Activated CD8-positive, alpha-beta memory T cell treated with anti-CD3 and anti-CD28 coated beads for 36 hours (primary cell): ENCODE measurements around the gene HECA. TPM values are rescaled to one million over a fixed set of nuclear protein-coding genes. Genes with fewer than 3 reads are reported as not detected.
"Not testable (repeated sequence)": the region's sequence is repeated elsewhere in the genome, so short reads cannot be mapped to it uniquely, and the experiment has no call there.

Source experiments
- CTCF ChIA-PET: fragments of 350-600 bp; sonication (Branson Sonifier 250); formaldehyde crosslinking; loops from one replicate; lab custom pipeline; 2021; ENCODE audit warnings: antibody characterized with exemption; lab: Charles Lee
- POLR2A ChIA-PET: fragments of 350-600 bp; sonication (Branson Sonifier 250); formaldehyde crosslinking; loops from one replicate; lab custom pipeline; 2021; ENCODE audit warnings: antibody characterized with exemption; lab: Charles Lee
- total RNA-seq, 2 experiments: library from RNA; stranded (reverse); gene quantifications; one replicate each; pipeline ENCODE4 v1.2.3, GENCODE V29; 2021

HECA gene
- total RNA-seq, 2 experiments from 2014 or later, result 59.2 to 60.4 TPM

- CTCF ChIA-PET, result interaction anchor here (1.0 to 1.4 kb wide), 2 partner anchors 34 to 36 kb away, joined by 3 read pairs; no protein-coding TSS in a partner anchor
- POLR2A ChIA-PET, result interaction anchor here (0.8 to 1.0 kb wide), 2 partner anchors 21 to 27 kb away, joined by 3 to 12 read pairs; no protein-coding TSS in a partner anchor
Measured at GRCh38 chr6:139173172-139173571, 38.3 kb downstream of the HECA start.

- CTCF ChIA-PET, result interaction anchor here (0.6 to 1.4 kb wide), 3 partner anchors 34 to 147 kb away, joined by 3 read pairs; no protein-coding TSS in a partner anchor
Measured at GRCh38 chr6:139173822-139174221, 38.9 kb downstream of the HECA start.

GRCh38 chr6:139174961-139175360, 40.1 kb downstream of the HECA start:
- POLR2A ChIA-PET, result no interaction called here
- CTCF ChIA-PET, result interaction anchor here (0.6 kb wide), 1 partner anchor 30 kb away, joined by 3 read pairs; no protein-coding TSS in a partner anchor

More at GRCh38 chr6:139173822-139174221, 38.9 kb downstream of the HECA start:
- POLR2A ChIA-PET, result interaction anchor here (1.0 kb wide), 1 partner anchor 21 kb away, joined by 12 read pairs; no protein-coding TSS in a partner anchor

- CTCF ChIA-PET, result no interaction called here
- POLR2A ChIA-PET, result no interaction called here
Measured at GRCh38 chr6:139175389-139175948, 40.6 kb downstream of the HECA start.

GRCh38 chr6:139181236-139181635, 46.4 kb downstream of the HECA start:
- ChIA-PET POLR2A (no interaction called here), CTCF (interaction anchor here (0.8 to 0.9 kb wide), 2 partner anchors 8 to 56 kb away, joined by 3 read pairs; no protein-coding TSS in a partner anchor)

- ChIA-PET POLR2A (no interaction called here), CTCF (interaction anchor here (1.0 to 1.4 kb wide), 2 partner anchors 19 to 59 kb away, joined by 3 read pairs; no protein-coding TSS in a partner anchor)
Measured at GRCh38 chr6:139184047-139184446, 49.2 kb downstream of the HECA start.

GRCh38 chr6:139184459-139184858, 49.6 kb downstream of the HECA start:
- ChIA-PET CTCF (interaction anchor here (1.4 kb wide), 1 partner anchor 20 kb away, joined by 3 read pairs; no protein-coding TSS in a partner anchor), POLR2A (no interaction called here)

GRCh38 chr6:139186242-139186641, 51.4 kb downstream of the HECA start:
- POLR2A ChIA-PET, result no interaction called here
- CTCF ChIA-PET, result interaction anchor here (1.1 kb wide), 1 partner anchor 24 kb away, joined by 3 read pairs; no protein-coding TSS in a partner anchor

GRCh38 chr6:139186692-139187091, 51.8 kb downstream of the HECA start:
- ChIA-PET POLR2A (no interaction called here), CTCF (interaction anchor here (1.1 kb wide), 1 partner anchor 24 kb away, joined by 3 read pairs; no protein-coding TSS in a partner anchor)

- CTCF ChIA-PET, result no interaction called here
- POLR2A ChIA-PET, result interaction anchor here (1.9 kb wide), 1 partner anchor 41 kb away, joined by 5 read pairs; no protein-coding TSS in a partner anchor
Measured at GRCh38 chr6:139187489-139187888, 52.6 kb downstream of the HECA start.

GRCh38 chr6:139189665-139190064, 54.8 kb downstream of the HECA start:
- CTCF ChIA-PET, result interaction anchor here (1.0 kb wide), 1 partner anchor 9 kb away, joined by 3 read pairs; no protein-coding TSS in a partner anchor
- POLR2A ChIA-PET, result no interaction called here

GRCh38 chr6:139194740-139195139, 59.9 kb downstream of the HECA start:
- ChIA-PET CTCF (no interaction called here), POLR2A (no interaction called here)

GRCh38 chr6:139198529-139199288, 63.8 kb downstream of the HECA start:
- CTCF ChIA-PET, result no interaction called here
- POLR2A ChIA-PET, result no interaction called here

- ChIA-PET CTCF (no interaction called here), POLR2A (no interaction called here)
Measured at GRCh38 chr6:139201378-139201777, 66.5 kb downstream of the HECA start.

- ChIA-PET CTCF (interaction anchor here (2.2 kb wide), 1 partner anchor 14 kb away, joined by 5 read pairs; no protein-coding TSS in a partner anchor), POLR2A (no interaction called here)
Measured at GRCh38 chr6:139204978-139205377, 70.1 kb downstream of the HECA start.

- ChIA-PET CTCF (interaction anchor here (0.7 to 2.2 kb wide), 2 partner anchors 13 to 321 kb away, joined by 3 to 5 read pairs; no protein-coding TSS in a partner anchor), POLR2A (no interaction called here)
Measured at GRCh38 chr6:139205843-139206242, 71.0 kb downstream of the HECA start.

- CTCF ChIA-PET, result not testable (repeated sequence)
Measured at GRCh38 chr6:139210766-139211165, 75.9 kb downstream of the HECA start.

GRCh38 chr6:139212460-139212859, 77.6 kb downstream of the HECA start:
- CTCF ChIA-PET, POLR2A ChIA-PET: not testable (repeated sequence)

More at GRCh38 chr6:139210766-139211165, 75.9 kb downstream of the HECA start:
- POLR2A ChIA-PET, result not testable (repeated sequence)

GRCh38 chr6:139219271-139219729, 84.4 kb downstream of the HECA start:
- POLR2A ChIA-PET, result interaction anchor here (1.0 kb wide), 1 partner anchor 145 kb away, joined by 3 read pairs; no protein-coding TSS in a partner anchor
- CTCF ChIA-PET, result interaction anchor here (0.6 to 1.8 kb wide), 16 partner anchors 13 to 741 kb away, joined by 3 to 14 read pairs (median 4); no protein-coding TSS in a partner anchor
